VCaP (cell line): Measurements from ENCODE around the gene RPL7A.
"Not testable (repeated sequence)": the region's sequence is repeated elsewhere in the genome, so short reads cannot be mapped to it uniquely, and the experiment has no call there.

ENCODE experiments used
- H3K27ac ChIP-seq: fragments of 450-650 bp; 2 replicates; pipeline ENCODE4 v1.5.1; 2017
- TF ChIP-seq, protein P1 (sequence below): fragments of 450-650 bp; conservative IDR thresholded peaks from 2 replicates; pipeline ENCODE4 v1.5.1; 2017; ENCODE audit warnings: mild to moderate bottlenecking, moderate library complexity

The RPL7A gene

DNA sequence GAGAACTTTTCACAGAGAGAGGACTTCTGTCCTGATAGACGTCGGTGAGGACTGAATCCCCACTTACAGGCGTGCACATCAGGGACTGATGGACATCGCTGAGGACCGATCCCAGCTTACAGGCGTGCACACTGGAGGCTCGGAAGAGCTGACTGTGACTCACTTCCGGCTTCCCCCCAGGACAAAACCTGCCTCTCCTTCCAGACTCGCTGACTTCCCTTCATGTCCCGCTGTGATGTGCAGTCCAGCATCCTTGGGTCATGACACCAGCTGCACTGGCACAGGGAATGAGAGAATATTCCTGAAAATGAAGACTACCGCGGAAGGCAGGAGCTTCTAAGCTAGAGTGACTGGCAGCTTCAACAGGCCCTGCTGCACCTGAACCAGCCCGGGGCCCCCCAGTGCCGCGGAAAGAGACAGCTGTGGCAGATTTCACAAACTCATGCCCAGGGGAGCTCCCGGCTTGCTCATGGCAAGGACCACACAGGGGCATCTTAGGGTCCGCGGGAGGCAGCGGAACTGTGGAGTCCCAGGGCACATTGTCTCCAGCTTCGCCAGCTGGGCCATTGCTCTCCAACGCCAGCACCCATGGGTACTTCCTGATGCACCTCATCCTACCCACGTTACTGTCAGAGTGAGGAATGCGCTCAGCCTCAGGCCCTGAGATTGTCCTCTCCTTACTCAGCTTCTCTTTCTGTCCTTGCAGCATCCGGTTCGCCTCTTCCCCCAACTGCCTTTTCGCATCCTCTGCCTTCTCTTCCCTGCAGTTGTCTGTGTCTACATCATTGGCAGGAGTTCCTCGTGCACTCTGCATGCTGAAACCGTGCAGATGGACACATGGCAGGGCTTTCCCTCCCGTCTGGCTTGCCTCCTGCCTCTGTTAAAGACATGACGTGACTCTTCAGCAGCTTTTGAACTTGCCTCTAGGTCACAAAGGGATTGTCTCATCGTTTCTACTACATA lies 41.5 kb upstream of the RPL7A start:
- H3K27ac ChIP-seq: no peak overlapping the region
- TF ChIP-seq, protein P1, sequence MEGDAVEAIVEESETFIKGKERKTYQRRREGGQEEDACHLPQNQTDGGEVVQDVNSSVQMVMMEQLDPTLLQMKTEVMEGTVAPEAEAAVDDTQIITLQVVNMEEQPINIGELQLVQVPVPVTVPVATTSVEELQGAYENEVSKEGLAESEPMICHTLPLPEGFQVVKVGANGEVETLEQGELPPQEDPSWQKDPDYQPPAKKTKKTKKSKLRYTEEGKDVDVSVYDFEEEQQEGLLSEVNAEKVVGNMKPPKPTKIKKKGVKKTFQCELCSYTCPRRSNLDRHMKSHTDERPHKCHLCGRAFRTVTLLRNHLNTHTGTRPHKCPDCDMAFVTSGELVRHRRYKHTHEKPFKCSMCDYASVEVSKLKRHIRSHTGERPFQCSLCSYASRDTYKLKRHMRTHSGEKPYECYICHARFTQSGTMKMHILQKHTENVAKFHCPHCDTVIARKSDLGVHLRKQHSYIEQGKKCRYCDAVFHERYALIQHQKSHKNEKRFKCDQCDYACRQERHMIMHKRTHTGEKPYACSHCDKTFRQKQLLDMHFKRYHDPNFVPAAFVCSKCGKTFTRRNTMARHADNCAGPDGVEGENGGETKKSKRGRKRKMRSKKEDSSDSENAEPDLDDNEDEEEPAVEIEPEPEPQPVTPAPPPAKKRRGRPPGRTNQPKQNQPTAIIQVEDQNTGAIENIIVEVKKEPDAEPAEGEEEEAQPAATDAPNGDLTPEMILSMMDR: no peak

DNA sequence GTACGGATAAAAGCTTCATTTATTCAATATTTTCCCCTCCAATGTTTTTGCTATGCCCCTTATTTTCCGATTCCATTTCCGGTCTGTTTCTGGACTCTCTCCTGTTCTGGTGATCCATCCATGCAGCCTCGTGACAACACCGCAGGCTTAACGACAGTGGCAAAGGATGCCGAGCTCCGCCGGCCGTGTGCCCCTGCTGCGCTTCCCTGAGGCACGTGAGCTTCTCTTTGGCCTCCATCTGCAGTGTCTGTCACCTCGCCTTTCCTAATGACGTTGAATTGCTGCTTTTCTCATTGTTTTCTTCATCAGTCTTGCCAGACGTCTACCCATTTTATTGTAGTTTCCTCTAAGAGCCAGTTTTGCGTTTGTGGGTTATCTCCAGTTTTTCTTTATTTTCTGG lies 40.7 kb upstream of the RPL7A start:
- H3K27ac ChIP-seq: no peak overlapping the region
- TF ChIP-seq, protein P1: no peak

DNA sequence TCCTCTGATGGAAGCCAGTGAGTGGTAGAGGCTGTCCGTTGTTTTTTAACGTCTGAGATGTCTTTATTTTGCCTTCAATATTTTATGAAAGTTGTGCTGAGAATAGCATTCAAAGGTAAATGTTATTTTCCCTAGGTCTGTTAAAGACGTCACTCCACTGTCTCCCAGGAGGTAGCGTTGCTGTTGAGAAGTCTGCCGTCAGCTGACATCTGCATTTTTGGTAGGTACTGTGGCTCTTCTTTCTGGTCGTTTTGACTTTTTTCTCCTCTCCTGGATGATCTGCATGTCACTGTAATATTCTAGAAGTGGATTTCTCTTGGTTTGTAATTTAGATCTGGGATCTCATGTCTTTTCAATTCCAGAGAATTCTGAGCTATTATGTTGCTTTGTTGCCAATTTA lies 38.4 kb upstream of the RPL7A start:
- no peak overlapping the region for H3K27ac ChIP-seq
- TF ChIP-seq, protein P1: no peak

DNA sequence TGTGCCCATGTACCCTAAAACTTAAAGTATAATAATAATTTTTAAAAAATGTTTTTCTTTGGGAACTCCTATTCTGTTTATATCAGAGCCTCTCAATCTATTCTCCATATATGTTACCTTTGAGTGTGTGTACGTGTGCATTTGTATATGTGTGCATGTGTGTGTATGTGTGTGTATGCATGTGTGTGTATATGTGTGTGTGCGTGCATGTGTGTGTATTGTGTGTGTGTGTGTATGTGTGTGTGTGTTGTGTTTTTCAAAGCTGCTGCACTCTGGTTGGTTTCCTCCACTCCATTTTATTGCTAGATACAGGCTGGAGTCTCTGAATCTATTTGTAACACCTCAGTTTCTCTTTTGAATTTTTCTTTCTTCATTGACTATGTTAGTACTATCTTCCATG lies 32.0 kb upstream of the RPL7A start:
- H3K27ac ChIP-seq: no peak overlapping the region
- TF ChIP-seq, protein P1: no peak

DNA sequence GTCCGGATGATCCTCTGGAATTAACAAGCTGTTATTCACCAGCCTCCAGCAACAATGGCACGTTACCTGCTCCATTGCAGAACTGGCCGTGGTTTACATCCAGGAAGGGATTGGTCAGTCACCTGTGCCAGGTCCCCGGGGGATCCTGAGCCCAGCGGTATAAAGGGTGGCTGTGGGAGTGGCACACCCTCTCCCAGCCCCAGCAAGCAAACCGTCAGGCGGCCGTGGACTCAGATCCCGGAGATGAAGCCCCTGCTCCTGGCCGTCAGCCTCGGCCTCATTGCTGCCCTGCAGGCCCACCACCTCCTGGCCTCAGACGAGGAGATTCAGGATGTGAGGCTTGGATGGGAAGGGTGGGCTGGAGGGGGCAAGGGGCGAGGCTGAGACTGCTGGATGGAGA lies 30.5 kb upstream of the RPL7A start:
- not testable (repeated sequence) for H3K27ac ChIP-seq

DNA sequence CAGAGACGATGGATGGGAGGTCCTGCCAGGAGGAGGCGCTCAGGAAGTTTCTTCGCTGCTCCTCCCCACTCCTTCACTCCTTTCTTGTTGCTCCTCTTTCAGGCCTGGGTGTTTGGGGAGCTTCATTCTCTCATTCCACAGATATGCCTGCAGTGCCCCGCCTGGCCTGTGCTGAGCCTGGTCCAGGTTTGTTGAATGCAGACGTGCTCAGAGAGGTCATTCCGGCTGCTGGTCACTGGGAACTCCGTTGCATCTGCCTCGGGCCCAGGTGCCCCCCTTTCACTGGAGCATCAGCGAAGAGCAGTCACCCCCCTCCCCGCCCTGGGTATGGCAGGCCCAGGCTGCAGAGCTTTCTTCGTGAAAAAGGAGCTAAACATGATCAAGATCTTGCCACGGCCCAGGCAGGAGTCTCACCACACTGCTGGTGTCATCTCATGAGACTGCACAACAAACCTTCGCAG lies 27.6 kb upstream of the RPL7A start:
- TF ChIP-seq, protein P1: no peak
- no peak overlapping the region for H3K27ac ChIP-seq

DNA sequence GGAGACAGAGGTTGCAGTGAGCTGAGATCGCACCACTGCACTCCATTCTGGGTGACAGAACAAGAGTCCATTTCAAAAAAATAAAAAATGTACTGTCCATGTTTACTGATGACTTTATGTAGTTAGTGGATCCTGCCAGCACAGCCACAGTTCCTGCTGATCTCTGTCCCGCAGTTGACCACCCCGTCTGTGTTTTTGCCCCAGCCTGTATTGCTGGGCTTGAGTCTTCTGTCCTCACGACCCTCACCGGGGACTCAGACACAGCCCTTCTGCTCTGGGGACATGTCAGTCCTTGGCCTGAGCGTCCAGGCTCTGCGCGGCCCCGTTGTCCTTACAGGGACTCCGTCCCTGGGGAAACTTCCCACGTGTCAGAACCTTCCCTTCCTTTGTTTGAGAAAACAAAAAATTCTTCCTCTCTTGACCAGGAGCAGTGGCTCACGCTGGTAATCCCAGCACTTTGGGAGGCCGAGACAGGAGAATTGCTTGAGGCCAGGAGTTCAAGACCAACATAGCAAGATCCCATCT lies 26.5 kb upstream of the RPL7A start:
- H3K27ac ChIP-seq: no peak overlapping the region
- TF ChIP-seq, protein P1: no peak

DNA sequence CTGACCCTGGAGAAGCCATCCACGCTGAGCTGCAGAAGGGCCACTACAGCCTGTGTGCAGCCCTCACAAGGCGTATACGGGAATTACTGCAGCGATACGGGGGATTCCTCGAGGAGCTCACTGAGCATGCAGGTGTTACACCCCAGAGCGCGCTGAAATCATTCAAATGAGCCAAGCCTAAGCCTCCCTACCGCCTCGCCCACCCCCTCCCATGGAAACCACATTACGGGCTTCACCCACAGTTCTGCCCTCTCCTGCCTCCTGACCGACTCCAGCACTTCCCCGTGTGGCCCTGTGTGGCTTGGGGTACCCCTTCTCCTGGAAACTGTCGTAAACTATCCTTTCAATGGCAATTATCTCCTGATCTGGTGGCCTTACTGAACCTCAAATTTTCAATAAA lies 25.3 kb upstream of the RPL7A start:
- TF ChIP-seq, protein P1: no peak
- no peak overlapping the region for H3K27ac ChIP-seq
